PC-3 (cell line): ENCODE data around the gene SLC35A2.

Experiments used
- CTCF ChIP-seq: fragments of 300-600 bp; sonication (generic); conservative IDR thresholded peaks from 2 replicates; pipeline ENCODE4 v1.5.1; 2017; ENCODE audit warnings: antibody characterized with exemption, low read depth, mild to moderate bottlenecking, low read length
- EZH2 ChIP-seq: fragments of 300-600 bp; sonication (generic); IDR thresholded peaks from one replicate; pipeline ENCODE4 v1.6.1; 2017; ENCODE audit warnings: antibody characterized with exemption, mild to moderate bottlenecking, low read length; ENCODE audit not compliant: unreplicated experiment
- EZH2phosphoT487 ChIP-seq: fragments of 300-600 bp; sonication (generic); IDR thresholded peaks from 2 replicates; pipeline ENCODE4 v1.6.1; 2018; ENCODE audit warnings: mild to moderate bottlenecking, antibody characterized with exemption, low read length, borderline replicate concordance

- TF ChIP-seq CTCF (no peak), EZH2phosphoT487 (no peak), EZH2 (no peak)
These were observed at the start of gene SLC35A2 for GRCh38 chrX:48911412-48912182.
